Measurements from ENCODE around the gene AGK.

- TF ChIP-seq CTCF (IDR thresholded peaks at IDR 0.05): no peak
- TF ChIP-seq POLR2A (IDR thresholded peaks at IDR 0.05): no peak
- TF ChIP-seq POLR2AphosphoS5 (IDR thresholded peaks at IDR 0.05): no peak
Observed at GRCh38 chr7:141700848-141701371, 149.7 kb downstream of the AGK start.

Data from breast epithelium (tissue), 3 donors.